Epithelial cell of prostate (primary cell): ENCODE measurements around the gene CCR7.
"Not testable (repeated sequence)": the region's sequence is repeated elsewhere in the genome, so short reads cannot be mapped to it uniquely, and the experiment has no call there.

Experiments used
- DNase-seq: peaks from one replicate; pipeline ENCODE4 v3.0.0-alpha.2; 2011; ENCODE audit warnings: low read depth, low spot score
- H3K27ac ChIP-seq: fragments of 450-650 bp; 2 replicates; pipeline ENCODE4 v1.5.1; 2017; ENCODE audit warnings: mild to moderate bottlenecking

Gene CCR7

DNA sequence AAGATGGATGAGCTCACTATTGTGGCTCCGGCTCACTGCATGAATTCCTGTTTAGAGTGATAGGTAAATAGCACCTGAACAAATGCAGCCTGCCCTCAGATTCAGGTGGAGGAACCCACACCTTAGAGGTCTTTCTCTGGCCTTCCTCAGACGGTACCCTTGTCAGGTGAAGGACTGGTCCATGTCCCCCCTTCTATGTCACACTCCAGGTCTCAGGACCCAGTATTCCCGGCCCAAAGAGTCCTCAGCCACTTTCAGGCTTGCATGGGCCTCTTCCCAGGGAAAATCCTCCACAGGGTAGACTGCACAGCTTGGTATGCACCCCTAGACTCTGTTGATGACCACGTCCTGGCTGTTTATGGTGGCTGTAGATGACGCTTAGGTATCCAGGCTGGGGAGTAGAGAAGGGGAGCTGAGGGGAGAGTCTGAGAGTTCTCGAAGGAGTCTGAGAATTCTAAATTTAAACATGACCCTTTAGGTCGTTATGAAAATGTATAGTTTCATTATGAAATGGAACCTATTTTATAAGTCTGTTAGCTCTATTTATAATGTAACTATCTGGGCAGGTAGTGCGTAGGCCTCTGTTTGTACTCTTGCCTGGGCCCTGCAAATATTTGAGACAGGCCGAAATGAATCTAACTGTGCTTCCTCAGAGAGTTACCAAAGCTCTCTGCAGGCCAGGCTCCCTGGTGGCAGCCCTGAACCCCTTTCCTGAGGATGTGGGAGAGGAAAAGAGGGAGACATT, 32.5 kb upstream of the CCR7 start:
- DNase-seq, result no peak
- no peak overlapping the region for H3K27ac ChIP-seq

DNA sequence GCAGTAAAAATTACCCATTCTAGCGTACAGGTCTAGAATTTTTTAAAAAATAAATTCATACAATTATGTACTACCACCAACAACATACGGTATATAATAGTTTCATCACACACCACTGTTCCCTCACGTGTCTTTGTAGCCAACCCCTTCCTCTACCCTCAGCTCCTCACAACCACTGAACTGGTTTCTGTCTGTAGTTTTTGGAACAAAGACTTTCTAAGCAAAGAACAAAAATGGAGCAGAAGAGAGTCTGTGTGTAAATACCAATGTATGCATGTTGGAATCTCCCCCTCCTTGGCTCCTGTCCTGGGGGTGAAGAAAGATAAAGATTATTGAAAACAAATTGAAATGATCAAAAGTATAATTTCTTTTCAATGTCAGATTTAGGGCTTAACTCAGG, 31.9 kb upstream of the CCR7 start:
- no peak overlapping the region for H3K27ac ChIP-seq

DNA sequence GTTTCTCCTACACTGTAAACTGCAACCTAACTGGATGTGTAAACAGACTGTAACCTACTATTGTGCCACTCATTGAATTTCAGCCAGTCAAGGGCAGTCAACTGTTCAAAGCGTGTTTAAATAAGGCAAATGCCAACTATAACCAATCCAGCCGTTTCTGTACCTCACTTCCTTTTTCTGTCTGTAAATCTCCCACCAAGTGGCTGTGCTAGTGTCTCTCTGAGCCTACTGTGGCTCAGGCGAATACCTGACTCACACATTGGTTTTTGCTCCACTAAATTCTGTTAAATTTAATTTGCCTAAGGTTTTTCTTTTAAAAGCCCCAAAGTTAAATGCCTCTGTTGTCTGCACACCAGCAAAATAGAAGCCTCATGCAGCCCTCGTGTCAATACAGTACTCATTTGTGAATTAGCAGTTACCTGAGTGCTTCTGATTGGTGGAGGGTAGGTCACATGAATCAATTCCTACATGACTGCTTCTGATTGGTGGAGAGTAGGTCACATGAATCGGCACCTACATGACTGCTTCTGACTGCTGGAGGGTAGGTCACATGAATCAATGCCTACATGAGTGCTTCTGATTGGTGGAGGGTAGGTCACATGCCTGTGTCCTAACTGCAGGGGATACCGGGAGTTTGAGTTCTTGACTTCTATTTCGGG, 31.1 kb upstream of the CCR7 start:
- no peak overlapping the region for H3K27ac ChIP-seq
- DNase-seq, result no peak

More for the DNA sequence above, 31.9 kb upstream of the CCR7 start:
- no peak for DNase-seq

DNA sequence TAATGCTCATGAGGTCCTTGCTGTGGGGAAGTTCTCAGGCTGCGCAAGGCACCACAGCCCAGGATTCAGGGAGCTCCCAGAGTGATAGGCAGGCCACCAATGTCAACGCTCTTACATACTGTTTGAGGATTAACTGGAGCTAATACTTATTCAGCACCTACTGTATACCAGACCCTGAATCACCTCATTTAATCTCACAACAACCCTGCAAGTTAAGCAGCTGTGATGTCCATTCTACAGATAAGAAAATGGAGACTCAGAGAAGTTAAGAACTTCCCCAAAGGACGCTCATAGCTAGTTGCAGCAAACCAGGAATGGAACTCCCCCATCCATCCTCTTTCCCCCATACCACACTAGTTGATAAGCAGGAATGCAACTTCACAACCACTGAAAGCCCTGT, 25.5 kb upstream of the CCR7 start:
- no peak for DNase-seq

GRCh38 chr17:40588552-40588951, 23.3 kb upstream of the CCR7 start:
- DNase-seq, result no peak
- no peak overlapping the region for H3K27ac ChIP-seq

More for the DNA sequence above, 25.5 kb upstream of the CCR7 start:
- H3K27ac ChIP-seq, result no peak overlapping the region

GRCh38 chr17:40586264-40586663, 21.0 kb upstream of the CCR7 start:
- not testable (repeated sequence) for DNase-seq, H3K27ac ChIP-seq

DNA sequence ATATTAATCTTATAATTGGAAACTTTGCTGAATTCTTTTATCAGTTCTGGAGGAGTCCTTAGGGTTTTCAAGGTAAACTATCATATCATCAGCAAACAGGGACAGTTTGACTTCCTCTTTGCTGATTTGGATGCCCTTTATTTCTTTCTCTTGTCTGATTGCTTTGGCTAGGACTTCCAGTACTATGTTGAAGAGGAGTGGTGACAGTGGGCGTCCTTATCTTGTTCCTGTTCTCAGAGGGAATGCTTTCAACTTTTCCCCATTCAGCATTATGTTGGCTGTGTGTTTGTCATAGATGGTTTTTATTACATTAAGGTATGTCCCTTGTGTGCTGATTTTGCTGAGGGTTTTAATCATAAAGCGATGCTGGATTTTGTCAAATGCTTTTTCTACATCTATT, 19.7 kb upstream of the CCR7 start:
- H3K27ac ChIP-seq, DNase-seq: not testable (repeated sequence)

- DNase-seq, result peak; percentile 55
- H3K27ac ChIP-seq, result no peak overlapping the region
Observed at GRCh38 chr17:40582328-40582901, 17.1 kb upstream of the CCR7 start.

GRCh38 chr17:40580140-40580539, 14.9 kb upstream of the CCR7 start:
- no peak for DNase-seq
- no peak overlapping the region for H3K27ac ChIP-seq

DNA sequence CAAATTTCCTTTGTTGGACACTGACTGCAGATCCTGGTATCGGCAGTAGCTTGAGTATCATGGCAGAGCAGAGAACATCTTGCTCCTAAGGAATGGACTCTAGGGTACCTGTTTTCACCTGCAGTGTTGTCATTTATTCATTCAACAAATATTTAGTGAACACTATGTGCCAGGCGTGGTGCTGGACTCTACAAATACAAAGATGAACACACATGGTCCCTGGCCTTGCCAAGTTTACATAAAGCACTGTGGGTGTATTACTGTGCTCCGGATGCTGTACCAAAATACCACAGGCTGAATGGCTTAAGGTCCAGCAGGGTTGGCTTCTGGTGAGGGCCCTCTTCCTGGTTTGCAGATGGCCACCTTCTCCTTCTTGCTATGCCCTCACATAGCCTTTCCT, 14.2 kb upstream of the CCR7 start:
- no peak for DNase-seq
- H3K27ac ChIP-seq, result no peak overlapping the region

GRCh38 chr17:40577611-40578065, 12.4 kb upstream of the CCR7 start:
- H3K27ac ChIP-seq, result no peak overlapping the region
- DNase-seq, result no peak

DNA sequence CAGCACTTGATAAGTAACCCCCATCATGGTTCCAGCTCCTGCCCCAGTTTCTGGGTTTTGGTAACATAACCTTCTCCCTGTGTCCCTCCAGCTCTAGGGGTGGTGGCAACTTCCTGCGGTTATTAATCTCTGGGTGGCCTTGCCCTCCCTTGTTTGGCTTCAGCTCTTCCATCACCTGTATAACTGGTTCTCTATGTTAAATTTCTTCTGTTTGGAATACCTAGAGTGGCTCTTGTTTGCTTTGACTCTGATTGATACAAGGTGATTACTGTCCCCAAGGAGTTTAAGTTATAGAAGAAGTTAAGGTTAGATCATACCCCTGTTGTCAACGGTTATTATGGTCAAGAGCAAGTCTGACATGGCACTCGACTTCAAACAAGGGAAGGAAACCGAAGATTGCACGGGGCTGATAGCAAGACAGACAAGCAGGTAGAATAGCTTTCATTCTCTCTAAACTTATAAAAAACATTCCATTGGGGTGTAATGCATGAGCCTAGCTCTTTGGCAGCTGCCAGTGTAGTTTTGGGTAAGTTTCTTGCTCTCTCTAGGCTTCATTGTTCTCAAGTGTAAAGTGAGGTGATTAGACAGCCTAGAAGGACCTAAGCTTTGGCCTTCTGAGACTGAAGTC, 11.0 kb upstream of the CCR7 start:
- DNase-seq, result no peak
- H3K27ac ChIP-seq, result no peak overlapping the region

GRCh38 chr17:40574292-40574691, 9.0 kb upstream of the CCR7 start:
- no peak for DNase-seq
- no peak overlapping the region for H3K27ac ChIP-seq

GRCh38 chr17:40572245-40572993, 7.1 kb upstream of the CCR7 start:
- DNase-seq, H3K27ac ChIP-seq: not testable (repeated sequence)

DNA sequence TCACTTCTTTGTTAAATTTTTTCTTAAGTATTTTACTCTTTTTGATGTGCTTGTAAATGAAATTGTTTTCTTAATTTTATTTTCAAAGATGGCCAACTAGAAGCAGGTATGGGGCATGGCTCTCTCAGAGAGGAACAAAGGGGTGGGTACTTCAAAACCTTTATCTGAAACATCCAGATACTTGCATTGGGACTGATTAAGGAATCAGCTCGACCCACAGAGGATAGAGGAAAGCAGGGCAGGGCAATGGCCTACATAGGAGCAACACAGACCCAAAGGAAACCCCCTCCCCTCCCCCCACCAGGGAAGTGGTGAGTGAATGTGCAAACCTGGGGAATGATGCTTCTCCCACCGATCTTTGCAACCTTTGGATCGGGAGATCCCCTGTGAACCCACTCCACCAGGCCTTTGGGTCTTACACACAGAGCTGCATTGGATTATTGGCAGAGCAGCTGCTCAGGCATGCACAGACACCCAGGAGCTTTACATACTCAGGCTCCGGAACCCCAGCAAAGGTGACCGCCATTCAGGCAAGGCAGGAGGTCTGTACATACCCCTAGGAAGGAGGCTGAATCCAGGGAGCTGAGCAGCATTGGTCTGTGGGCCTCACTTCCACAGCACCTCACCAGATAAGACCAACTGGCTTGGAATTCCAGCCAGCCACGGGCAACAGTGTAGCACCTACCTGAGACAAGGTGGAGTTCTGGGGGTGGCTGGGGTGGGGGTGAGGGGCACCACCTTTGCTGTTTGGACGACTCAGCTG, 3.0 kb upstream of the CCR7 start:
- no peak overlapping the region for H3K27ac ChIP-seq
- DNase-seq, result no peak

DNA sequence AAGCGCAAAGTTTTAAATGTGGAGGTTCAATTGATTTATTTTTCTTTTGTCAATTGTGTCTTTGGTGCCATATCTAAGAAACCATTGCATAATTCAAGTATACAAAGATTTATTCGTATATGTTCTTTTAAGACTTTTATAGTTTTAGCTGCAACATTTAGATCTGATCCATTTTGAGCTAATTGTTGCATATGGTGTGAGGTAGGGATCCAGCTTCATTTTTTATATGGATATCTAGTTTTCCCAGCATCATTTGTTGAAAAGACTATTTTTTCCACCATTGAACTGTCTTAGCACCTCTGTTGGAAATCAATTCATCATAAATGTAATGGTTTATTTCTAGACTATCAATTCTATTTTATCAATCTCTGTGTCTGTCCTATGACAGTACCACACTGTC, 2.1 kb upstream of the CCR7 start:
- no peak overlapping the region for H3K27ac ChIP-seq
- DNase-seq, result no peak

DNA sequence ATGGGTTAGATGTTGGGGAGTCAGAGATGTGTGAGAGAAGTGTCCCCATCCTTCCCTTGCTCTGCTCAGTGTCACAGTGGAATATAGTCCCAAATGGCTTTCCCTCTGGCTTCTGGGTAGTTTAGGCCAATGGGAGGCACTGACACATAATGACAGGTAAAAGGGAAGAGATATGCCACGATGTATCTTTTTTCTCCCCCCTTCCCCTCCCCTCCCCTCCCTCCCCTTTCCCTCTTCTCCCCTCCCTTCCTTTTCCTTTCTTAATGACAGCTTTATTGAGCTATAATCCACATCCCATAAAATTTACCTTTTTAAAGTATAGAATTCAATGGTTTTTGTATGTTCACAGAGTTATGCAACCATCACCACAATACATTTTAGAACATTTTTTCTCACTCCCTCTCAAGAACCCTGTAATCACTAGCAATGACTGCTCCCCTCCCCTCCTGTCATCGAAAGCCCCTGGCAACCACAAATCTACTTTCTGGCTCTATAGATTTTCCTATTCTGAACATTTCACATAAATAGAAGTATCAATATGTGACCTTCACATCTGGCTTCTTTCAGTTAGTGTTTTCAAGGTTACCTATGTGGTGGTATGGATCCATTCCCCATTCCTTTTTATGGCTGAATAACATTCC, 617 bp upstream of the CCR7 start:
- H3K27ac ChIP-seq, result no peak overlapping the region
- no peak for DNase-seq

DNA sequence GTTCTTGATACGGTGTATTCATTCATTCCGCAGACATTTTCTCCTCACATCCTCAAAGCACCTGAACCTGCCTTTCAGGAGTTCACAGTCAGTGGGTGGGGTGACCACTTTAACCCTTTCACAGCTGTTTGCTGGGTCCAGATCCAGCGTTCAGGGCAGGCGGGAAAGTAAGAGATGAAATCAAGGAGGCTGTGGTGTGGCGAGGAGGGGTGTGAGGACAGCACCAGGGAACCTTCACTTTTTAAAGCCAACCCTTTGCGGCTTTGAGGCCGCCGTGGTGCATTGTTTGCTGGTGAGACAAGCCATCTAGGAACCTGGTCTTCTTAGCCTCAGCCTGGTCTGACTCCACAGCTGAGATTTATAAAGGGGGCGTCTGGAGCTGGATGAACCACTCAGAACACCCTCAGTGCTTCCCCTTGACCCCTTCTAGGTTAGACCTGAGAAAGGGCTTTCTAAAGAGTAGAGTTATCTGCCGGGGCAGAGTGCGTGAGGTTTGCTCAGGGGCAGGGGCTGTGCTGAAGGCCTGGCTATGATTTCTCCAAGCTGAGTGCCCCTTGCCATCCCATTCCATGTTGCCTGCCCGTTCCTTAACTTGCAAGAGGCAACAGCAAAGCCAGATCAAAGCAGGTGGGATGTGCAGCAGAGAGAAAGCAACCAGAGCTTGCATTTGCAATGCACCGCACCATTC, 933 bp downstream of the CCR7 start:
- H3K27ac ChIP-seq, result no peak overlapping the region
- no peak for DNase-seq
